Activated CD4-positive, alpha-beta T cell treated with anti-CD3 and anti-CD28 coated beads, Interleukin-2, amount 10 ng/mL, durations not matched to agents 7 days and 5 days (primary cell): Measurements from ENCODE around the gene SLC27A6. TPM values are rescaled to one million over a fixed set of nuclear protein-coding genes. Genes with fewer than 3 reads are reported as not detected.

Source experiments
- CTCF ChIA-PET: fragments of 350-600 bp; sonication (Branson Sonifier 250); formaldehyde crosslinking; loops from one replicate; lab custom pipeline; 2021; ENCODE audit warnings: antibody characterized with exemption; lab: Charles Lee
- POLR2A ChIA-PET: fragments of 350-600 bp; sonication (Branson Sonifier 250); formaldehyde crosslinking; loops from one replicate; lab custom pipeline; 2021; ENCODE audit warnings: antibody characterized with exemption; lab: Charles Lee
- DNase-seq: peaks from one replicate; pipeline ENCODE4 v3.0.0-alpha.2; 2020
- H3K27ac Mint-ChIP-seq: one replicate; pipeline ENCODE4 v1.8.0; 2021; ENCODE audit warnings: mild to moderate bottlenecking, moderate library complexity, mixed read lengths
- H3K27me3 Mint-ChIP-seq: one replicate; pipeline ENCODE4 v1.8.0; 2021; ENCODE audit warnings: mixed read lengths
- H3K36me3 Mint-ChIP-seq: one replicate; pipeline ENCODE4 v1.8.0; 2021; ENCODE audit warnings: low read depth, mixed read lengths
- H3K4me1 Mint-ChIP-seq: one replicate; pipeline ENCODE4 v1.8.0; 2021; ENCODE audit warnings: mixed read lengths
- H3K4me3 Mint-ChIP-seq: one replicate; pipeline ENCODE4 v1.8.0; 2021; ENCODE audit warnings: mild to moderate bottlenecking, moderate library complexity, mixed read lengths
- H3K9me3 Mint-ChIP-seq: one replicate; pipeline ENCODE4 v1.8.0; 2021; ENCODE audit warnings: mixed read lengths
- total RNA-seq, 2 experiments: library from RNA; stranded (reverse); gene quantifications; one replicate each; pipeline ENCODE4 v1.2.3, GENCODE V29; 2021

SLC27A6 gene
- total RNA-seq, 2 experiments from 2014 or later: not detected

DNA sequence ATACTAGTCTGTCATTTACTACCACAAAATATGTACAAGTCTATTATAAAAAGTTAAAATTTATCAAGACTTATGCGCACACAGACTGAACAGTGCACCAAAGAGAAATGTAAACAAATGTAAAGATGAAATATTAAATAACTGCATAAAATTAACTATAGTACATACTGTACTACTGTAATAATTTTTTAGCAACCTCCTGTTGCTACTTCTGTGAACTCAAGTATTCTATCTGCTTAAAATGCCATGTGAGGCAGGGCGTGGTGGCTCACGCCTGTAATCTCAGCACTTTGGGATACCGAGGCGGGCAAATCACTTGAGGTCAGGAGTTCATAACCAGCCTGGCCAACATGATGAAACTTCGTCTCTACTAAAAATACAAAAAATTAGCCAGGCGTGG, 115.5 kb downstream of the SLC27A6 start:
- no peaks in the 10 kb centered on the region for H3K4me1 Mint-ChIP-seq

DNA sequence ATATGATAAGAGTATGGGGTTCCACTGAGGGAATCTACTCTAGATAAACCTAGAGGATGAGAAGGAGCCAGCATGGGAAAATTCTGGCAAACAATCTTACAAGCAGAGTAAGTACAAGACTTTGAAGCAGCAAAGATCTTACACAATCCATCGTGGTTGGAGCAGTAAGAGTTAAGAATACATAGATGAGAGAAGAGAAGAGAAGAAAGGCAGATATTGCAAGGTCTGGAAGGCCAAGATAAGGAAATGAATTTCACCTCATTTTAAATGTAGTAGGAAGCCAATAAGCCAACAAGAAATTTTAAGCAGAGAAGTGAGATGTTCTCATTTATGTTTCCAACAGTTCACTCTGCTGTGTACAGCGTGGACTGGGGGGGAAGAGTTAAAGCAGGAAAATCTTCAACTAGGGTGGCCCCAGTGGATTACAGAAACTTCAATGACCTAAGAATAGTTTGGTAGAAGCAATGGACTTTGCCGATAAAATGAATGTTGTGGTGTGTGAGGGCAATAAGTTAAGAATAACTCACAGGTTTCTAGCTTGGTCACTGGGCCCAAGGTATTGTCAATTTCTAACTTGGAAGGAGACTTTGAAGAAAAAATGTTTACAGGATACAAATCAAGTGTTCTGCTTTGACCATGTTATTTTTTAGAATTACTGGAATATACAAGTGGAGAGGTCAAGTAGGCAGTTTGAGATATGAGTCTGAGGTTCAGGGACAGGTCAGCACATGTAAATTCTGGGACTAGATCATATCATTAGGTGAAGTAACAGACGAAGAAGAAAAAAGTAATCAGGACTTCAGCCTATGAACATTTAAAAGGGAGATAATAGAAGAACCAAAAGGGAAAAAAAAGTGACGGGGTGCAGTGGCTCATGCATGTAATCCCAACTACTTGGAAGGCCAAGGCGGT, 117.2 kb downstream of the SLC27A6 start:
- CTCF ChIA-PET: no interaction called here
- DNase-seq: no peak
- Mint-ChIP-seq H3K9me3 (no peaks in the 10 kb centered on the region), H3K27ac (no peak overlapping the region), H3K36me3 (no peaks in the 10 kb centered on the region), H3K27me3 (peaks cover 14% of the 10 kb centered on the region), H3K4me3 (no peak overlapping the region), H3K4me1 (no peaks in the 10 kb centered on the region)
- POLR2A ChIA-PET: no interaction called here

More for the DNA sequence above, 115.5 kb downstream of the SLC27A6 start:
- Mint-ChIP-seq H3K9me3 (no peaks in the 10 kb centered on the region), H3K4me3 (no peak overlapping the region), H3K36me3 (no peaks in the 10 kb centered on the region), H3K27ac (no peak overlapping the region), H3K27me3 (peaks cover 5% of the 10 kb centered on the region)
- DNase-seq: no peak
- ChIA-PET CTCF (no interaction called here), POLR2A (no interaction called here)

Other genes with a start within 250 kb of the SLC27A6 start
- gene ISOC1, start 129.3 kb downstream of the SLC27A6 start, total RNA-seq: 10 to 100 TPM; 15.0 to 16.8 TPM